HG02970 (cell line): ENCODE results near the gene CDRT4.

Experiments used
- ATAC-seq: cut with Tn5 transposase; IDR thresholded peaks from one replicate; pipeline ENCODE4 v1.9.1; 2021; ENCODE audit warnings: mild to moderate bottlenecking, moderate library complexity, moderate number of reproducible peaks; ENCODE audit not compliant: unreplicated experiment, low FRiP score

CDRT4 gene

DNA sequence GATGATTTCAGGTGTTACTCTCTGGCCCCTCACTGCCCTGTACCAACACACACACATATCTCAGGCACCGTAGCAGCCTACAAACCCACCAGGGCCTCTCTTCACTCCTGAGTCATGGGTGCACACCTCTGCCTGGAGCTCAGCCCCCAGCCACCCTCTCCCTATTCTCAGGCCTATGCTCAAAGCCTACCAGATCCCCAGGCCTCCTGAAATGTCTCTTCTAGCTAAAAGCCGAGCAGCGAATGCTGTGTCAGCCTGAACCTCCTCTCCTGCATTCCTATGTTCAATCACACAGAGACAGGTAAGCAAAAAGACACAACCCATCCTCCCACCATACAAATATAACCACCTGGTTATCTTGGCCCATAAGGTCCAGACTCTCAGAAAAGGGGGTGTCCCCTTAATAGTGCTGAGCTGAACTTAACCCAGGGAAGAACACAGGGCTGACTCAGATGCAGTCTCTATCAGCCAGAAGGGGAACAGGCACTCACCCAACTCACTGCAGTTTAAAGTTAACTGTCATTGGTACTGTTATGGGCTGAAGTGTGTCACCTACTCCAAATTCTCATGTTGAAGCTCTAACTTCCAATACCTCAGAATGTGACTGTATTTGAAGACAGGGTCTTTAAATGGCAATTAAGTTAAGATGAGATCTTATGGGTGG, 64.0 kb downstream of the CDRT4 start:
- ATAC-seq: no peak

DNA sequence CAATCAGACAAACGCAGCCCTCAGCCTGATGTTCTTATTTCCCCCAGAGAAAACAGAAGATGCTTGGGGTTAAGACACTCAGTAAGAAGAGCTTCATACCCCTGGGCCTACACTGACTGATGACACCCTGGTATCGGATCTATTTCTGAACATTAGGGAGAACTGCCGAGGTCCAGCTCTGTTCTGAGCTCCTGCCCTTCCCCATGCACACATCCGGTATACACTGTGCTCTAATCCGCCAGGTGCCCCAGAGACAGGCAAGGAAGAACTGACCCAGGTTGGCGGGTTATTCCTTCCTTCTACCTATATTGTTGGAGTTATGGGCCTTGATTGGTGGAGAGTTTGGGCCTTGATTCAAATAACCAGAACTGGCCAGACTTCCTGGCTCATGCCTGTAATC, 68.0 kb downstream of the CDRT4 start:
- no peak for ATAC-seq

DNA sequence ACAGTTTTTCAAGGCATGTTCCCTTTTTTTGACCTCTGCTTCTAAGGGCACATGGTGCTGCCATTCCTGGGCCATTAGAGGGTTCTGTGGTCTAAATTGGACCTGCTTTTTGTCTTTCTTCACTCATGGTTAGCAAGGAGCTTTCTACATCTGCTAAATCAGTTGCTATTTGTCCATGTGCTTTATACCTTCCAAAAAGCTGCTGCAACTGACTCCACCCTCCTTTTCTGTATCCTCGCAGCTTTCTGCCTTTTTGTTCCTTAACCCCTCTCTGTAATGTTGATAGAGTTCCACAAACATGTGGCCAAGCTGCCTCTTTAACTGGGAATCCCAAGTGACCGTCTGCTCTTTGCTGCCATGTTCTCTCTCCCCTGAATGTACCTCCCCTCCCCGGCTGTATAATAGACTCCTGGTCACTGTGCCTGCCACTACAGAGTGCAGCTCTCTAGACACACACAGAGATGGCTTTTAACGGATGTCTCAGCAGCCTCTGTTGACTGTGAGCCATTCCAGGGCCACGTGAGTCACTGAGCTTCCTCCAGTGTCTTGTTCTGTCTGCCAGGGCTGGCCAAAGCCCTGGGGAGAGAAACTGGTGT, 68.6 kb downstream of the CDRT4 start:
- no peak for ATAC-seq

DNA sequence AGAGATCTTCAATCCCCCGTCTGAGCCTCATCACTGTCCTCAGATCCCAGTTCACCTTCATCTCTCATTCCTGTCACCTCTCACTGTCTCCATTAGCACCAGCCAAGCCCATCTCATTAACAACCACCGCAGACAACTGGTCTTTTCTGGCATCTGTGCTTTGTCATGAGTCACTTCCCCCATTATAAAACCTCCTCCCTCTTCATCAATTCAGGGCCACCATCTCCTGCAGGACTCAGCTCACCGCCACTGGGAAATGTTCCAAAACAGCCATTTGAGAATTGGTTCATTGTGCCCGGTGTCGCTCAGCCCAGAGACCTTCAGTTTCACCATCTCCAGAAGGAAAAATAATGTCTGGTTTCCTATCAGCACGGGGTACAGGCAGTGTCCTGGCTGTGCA, 69.1 kb downstream of the CDRT4 start:
- no peak for ATAC-seq

DNA sequence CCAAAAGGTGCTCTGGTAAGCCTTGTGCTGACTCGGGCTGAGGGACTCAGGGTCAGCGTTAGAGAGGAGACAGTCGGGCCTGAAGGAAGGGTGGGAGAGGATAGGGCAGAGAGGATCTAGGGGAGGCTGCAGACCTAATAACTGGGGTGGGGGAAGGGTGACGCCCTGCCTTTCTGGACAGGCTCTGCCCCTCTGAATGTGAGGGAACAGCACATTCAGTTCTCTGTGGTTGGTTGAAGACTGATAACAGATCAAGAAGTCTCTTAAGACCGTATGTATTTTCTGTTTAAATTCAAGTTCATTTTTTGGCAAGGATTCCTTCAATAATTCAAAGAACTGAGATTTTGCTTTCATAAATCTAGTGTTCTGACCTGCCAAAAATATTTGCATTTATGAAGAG, 69.8 kb downstream of the CDRT4 start:
- ATAC-seq: no peak

DNA sequence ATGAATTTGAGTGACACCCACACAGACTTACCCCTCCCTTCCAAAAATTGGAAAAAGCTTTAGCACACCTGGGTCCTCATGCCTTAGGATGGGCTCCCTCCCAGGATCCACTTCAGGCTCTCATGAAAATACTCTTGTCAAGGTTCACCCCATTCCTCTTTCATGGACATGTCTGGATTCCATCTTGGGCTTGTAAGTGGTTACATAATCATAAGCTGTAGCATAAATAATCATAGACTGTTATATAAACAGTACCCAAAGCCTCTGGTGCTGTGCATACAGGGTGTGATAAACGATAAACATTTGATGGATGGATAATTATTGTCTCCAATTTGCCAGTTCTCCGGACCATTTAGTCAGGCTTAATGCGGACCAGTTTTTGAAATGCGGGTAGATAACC, 72.3 kb downstream of the CDRT4 start:
- ATAC-seq: no peak

DNA sequence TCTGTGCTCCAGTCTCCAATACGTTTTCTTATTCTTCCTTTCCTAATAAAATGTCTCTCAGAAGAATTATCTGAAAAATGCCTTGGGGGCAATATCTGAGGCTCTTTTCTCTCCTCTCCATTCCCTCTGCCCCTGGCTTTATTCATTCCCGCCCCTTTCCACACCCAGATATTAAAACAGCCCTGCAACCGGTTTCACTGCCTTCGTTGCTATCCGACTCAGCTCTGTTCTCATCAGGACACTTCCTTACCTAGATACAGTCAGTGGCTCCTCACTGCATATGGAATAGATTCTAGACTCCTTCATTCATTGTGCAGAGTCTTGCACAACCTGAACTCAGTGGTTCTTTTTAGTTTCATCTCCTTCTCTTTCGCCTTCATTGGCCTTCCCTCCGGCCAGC, 74.0 kb downstream of the CDRT4 start:
- ATAC-seq: no peak

DNA sequence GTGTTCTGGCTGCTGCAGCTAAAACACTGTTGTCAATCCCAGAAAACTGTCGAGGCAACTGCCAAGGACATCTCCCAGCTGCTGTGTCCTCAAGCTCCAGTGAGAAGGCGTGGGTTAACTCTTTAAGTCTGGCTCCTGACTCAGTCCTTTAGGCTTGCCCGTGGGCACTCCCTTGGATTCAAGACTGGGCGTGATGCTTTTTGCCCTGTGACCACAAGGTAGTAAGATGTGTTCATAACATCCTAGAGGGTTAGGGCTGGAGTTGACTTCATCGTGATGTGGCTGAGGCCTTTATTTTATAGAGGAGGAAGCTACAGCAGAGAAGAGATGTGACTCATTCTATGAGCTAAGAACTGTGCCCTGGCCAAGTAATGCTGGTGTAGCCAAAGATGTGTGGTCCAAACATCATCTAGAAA, 75.1 kb downstream of the CDRT4 start:
- no peak for ATAC-seq

DNA sequence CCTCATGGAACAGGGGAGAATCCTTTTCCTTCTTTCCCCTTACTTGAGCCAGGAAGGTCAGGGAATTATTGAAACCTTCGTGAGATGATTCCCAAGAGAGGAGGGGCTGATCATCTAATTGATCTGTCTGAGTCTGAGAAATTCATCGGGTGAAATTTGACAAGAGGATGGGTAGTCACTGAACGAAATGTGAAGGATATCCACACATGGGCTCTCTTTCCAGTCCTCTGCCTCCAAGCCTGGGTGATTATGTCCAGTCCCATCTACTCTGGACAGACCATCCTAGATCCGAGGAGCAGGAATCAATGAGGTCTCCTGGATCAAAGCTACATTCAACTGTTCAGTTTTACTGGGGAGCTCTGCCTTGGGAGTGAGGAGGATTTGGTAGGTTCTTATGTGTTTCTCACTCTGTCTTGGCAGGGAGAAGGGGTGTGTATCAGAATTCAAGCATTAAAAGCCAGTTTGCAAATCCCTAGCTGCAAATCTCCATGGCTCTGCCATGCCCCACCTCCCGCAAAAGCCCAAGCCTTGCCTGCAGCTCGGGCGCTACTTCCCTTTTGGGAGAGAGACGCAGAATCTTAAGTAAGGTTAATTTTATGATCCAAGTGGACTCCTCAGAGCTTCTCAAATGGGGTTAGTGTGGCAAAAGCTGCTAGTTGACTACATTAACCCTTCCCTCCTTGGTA, 78.9 kb downstream of the CDRT4 start:
- no peak for ATAC-seq

DNA sequence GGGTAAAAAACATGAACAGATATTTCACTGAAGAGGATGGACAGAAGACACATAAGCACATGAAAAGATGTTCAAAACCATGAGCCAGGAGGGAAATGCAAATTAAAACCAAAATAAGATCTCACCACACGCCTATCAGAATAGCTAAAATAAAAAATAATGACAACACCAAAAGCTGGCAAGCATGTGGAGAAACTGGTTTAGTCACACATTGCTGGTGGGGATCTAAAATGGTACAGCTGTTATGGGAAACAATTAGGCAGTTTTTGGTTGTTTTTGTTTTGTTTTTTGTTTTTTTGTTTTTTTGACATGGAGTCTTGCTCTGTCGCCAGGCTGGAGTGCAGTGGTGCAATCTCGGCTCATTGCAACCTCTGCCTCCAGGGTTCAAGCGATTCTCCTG, 81.3 kb downstream of the CDRT4 start:
- ATAC-seq: no peak
